ENCODE measurements around the gene BFSP1.

- TF ChIP-seq CTCF (IDR thresholded peaks at IDR 0.05) (no peak), POLR2A (IDR thresholded peaks at IDR 0.05) (no peak)
These were observed 67.5 kb downstream of the BFSP1 start for GRCh38 chr20:17463711-17464110.
